ENCODE measurements around the gene UNC45B.

UNC45B gene

GRCh38 chr17:35235917-35236316, 88.3 kb downstream of the UNC45B start:
- Histone ChIP-seq H3K27ac (ENCODE audit: low read length) (no peak overlapping the region), H3K79me2 (ENCODE audit: low read length) (no peaks in the 10 kb centered on the region), H3K4me1 (ENCODE audit: low read length) (peaks cover 10% of the 10 kb centered on the region), H3K9ac (ENCODE audit: low read length) (no peak overlapping the region), H2AFZ (ENCODE audit: low read depth, low read length) (no peak overlapping the region), H3K4me2 (ENCODE audit: low read length) (no peak overlapping the region), H4K20me1 (ENCODE audit: insufficient read depth, low read length) (no peaks in the 10 kb centered on the region), H3K36me3 (replicated peaks; ENCODE audit: low read depth, low read length) (no peaks in the 10 kb centered on the region), H3K4me3 (ENCODE audit: low read length) (no peak overlapping the region), H3K9me3 (ENCODE audit: insufficient read depth, low read length) (no peaks in the 10 kb centered on the region), H3K27me3 (ENCODE audit: low read depth, low read length) (no peaks in the 10 kb centered on the region)
- TF ChIP-seq CTCF (IDR thresholded peaks at IDR 0.05; ENCODE audit: low read depth, low read length) (no peak), EZH2phosphoT487 (IDR thresholded peaks at IDR 0.05; ENCODE audit: low read depth) (no peak)

DNA sequence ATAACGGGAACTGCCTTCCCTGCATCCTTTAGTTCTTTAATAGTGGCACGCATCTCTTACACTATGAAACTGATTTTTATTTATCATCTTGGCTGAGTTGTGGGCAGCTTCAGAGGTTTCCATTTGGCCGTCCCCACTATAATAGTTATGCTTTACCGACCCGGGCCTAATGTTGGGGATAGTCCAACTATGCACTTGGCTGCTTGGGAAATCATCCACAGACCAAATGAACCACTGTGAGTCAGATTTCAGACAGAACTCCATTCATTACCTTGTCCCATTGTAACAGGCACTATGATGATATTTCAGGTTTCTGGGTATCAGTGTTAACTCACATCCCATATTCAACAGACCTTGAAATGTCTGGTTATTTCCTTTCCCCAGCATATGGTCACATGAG, 89.2 kb downstream of the UNC45B start:
- Histone ChIP-seq H3K36me3 (replicated peaks; ENCODE audit: low read depth, low read length) (no peaks in the 10 kb centered on the region), H3K4me2 (ENCODE audit: low read length) (no peak overlapping the region), H2AFZ (ENCODE audit: low read depth, low read length) (no peak overlapping the region), H3K27me3 (ENCODE audit: low read depth, low read length) (no peaks in the 10 kb centered on the region), H3K27ac (ENCODE audit: low read length) (no peak overlapping the region), H3K4me3 (ENCODE audit: low read length) (no peak overlapping the region), H3K9me3 (ENCODE audit: insufficient read depth, low read length) (no peaks in the 10 kb centered on the region), H4K20me1 (ENCODE audit: insufficient read depth, low read length) (no peaks in the 10 kb centered on the region), H3K4me1 (ENCODE audit: low read length) (peaks cover 10% of the 10 kb centered on the region), H3K9ac (ENCODE audit: low read length) (no peak overlapping the region), H3K79me2 (ENCODE audit: low read length) (no peaks in the 10 kb centered on the region; the same call in 1 of the 2 replicates)
- no peak for TF ChIP-seq CTCF (IDR thresholded peaks at IDR 0.05; ENCODE audit: low read depth, low read length)
- no peak for TF ChIP-seq EZH2phosphoT487 (IDR thresholded peaks at IDR 0.05; ENCODE audit: low read depth)

DNA sequence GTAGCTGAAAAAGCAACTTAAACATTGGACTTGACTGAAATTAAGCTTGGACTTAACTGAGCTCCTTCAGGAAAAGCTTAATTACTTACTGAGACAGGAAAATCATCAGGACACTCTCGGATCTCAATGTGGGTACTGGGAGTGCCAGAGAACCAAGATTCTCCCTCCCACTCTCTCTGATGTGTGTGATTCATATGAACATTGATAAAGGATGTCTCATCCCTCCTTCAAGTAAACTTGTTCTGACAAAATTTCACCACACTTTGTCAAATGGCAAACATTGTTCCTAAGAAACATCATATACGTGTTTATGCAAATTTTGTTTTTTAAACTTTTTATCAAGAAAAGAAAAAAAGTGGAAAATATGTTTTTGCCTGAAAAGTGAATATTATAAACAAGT, 91.2 kb downstream of the UNC45B start:
- no peak for TF ChIP-seq CTCF (IDR thresholded peaks at IDR 0.05; ENCODE audit: low read depth, low read length)
- TF ChIP-seq EZH2phosphoT487 (IDR thresholded peaks at IDR 0.05; ENCODE audit: low read depth), result no peak
- Histone ChIP-seq H3K27me3 (ENCODE audit: low read depth, low read length) (no peaks in the 10 kb centered on the region), H4K20me1 (ENCODE audit: insufficient read depth, low read length) (no peaks in the 10 kb centered on the region), H3K79me2 (ENCODE audit: low read length) (peaks cover 8% of the 10 kb centered on the region; the same call in 1 of the 2 replicates), H3K4me3 (ENCODE audit: low read length) (no peak overlapping the region), H3K36me3 (replicated peaks; ENCODE audit: low read depth, low read length) (no peaks in the 10 kb centered on the region), H3K9me3 (ENCODE audit: insufficient read depth, low read length) (no peaks in the 10 kb centered on the region), H2AFZ (ENCODE audit: low read depth, low read length) (no peak overlapping the region), H3K27ac (ENCODE audit: low read length) (no peak overlapping the region), H3K4me1 (ENCODE audit: low read length) (peaks cover 12% of the 10 kb centered on the region), H3K4me2 (ENCODE audit: low read length) (no peak overlapping the region), H3K9ac (ENCODE audit: low read length) (no peak overlapping the region)
